H1 (cell line): ENCODE data around the gene ALOX15. TPM values are rescaled to one million over a fixed set of nuclear protein-coding genes. Genes with fewer than 3 reads are reported as not detected.
"Not testable (repeated sequence)": the region's sequence is repeated elsewhere in the genome, so short reads cannot be mapped to it uniquely, and the experiment has no call there.

Experiments used
- CTCF ChIA-PET: fragments of 300-600 bp; sonication (Branson Sonifier 250); formaldehyde crosslinking; loops from one replicate; lab custom pipeline; 2021; ENCODE audit not compliant: partially characterized antibody; lab: Charles Lee
- POLR2A ChIA-PET: fragments of 300-600 bp; sonication (Branson Sonifier 250); formaldehyde crosslinking; loops from one replicate; lab custom pipeline; 2021; ENCODE audit warnings: inconsistent platforms; ENCODE audit not compliant: partially characterized antibody; lab: Charles Lee
- DNase-seq, 2 experiments: peaks; one replicate each; pipeline versions ENCODE4 v3.0.0 to v3.0.0-alpha.2; 2010 to 2022; ENCODE audit warnings: low spot score in 2 of 2, low read depth in 1 of 2, mixed read lengths in 1 of 2
- FAIRE-seq: peaks from 2 replicates; lab custom pipeline; 2011; peaks lifted over from hg19 to GRCh38; lab: Jason Lieb, UNC
- H2AFZ ChIP-seq: 2 replicates; pipeline ENCODE4 v1.8.1; 2012; ENCODE audit warnings: low read length, inconsistent platforms
- H2AK5ac ChIP-seq: 2 replicates; pipeline ENCODE4 v1.6.1; 2013; ENCODE audit warnings: low read depth, low read length
- H2BK120ac ChIP-seq: replicated peaks from 2 replicates; pipeline ENCODE3; 2013; ENCODE audit warnings: low read depth, low read length, inconsistent platforms
- H2BK12ac ChIP-seq: 2 replicates; pipeline ENCODE4 v1.6.1; 2013; ENCODE audit warnings: low read depth, low read length
- H2BK15ac ChIP-seq: 2 replicates; pipeline ENCODE4 v1.6.1; 2013; ENCODE audit warnings: low read length
- H2BK20ac ChIP-seq: 2 replicates; pipeline ENCODE4 v1.6.1; 2013; ENCODE audit warnings: low read length
- H2BK5ac ChIP-seq: 2 replicates; pipeline ENCODE4 v1.6.1; 2013; ENCODE audit warnings: low read depth, low read length
- H3K14ac ChIP-seq: 2 replicates; pipeline ENCODE4 v1.6.1; 2013; ENCODE audit warnings: inconsistent platforms; ENCODE audit not compliant: insufficient read length
- H3K18ac ChIP-seq: 2 replicates; pipeline ENCODE4 v1.6.1; 2013; ENCODE audit warnings: low read length; ENCODE audit errors: extremely low read depth
- H3K23ac ChIP-seq: 2 replicates; pipeline ENCODE4 v1.6.1; 2013; ENCODE audit warnings: inconsistent platforms; ENCODE audit not compliant: insufficient read length
- H3K23me2 ChIP-seq: 2 replicates; pipeline ENCODE4 v1.6.1; 2013; ENCODE audit warnings: low read depth, low read length
- H3K27ac ChIP-seq: 2 replicates; pipeline ENCODE4 v1.6.1; 2011; ENCODE audit warnings: low read depth, low read length, inconsistent platforms
- H3K27me3 ChIP-seq, 4 experiments: replicated peaks in 1 of 4; 1 replicate in 1 of 4; 2 replicates in 3 of 4; pipeline versions ENCODE4 v1.6.1 to v1.8.1; 2011 to 2013; ENCODE audit warnings: low read length in 3 of 4, mild to moderate bottlenecking in 3 of 4, inconsistent platforms in 2 of 4, mixed read lengths in 2 of 4, moderate library complexity in 1 of 4; ENCODE audit not compliant: control insufficient read depth in 3 of 4, insufficient read depth in 3 of 4; ENCODE audit errors: extremely low read depth in 1 of 4
- H3K36me3 ChIP-seq, 4 experiments: 2 replicates each; pipeline versions ENCODE4 v1.6.1 to v1.8.1; 2011 to 2013; ENCODE audit warnings: mild to moderate bottlenecking in 4 of 4, low read length in 3 of 4, moderate library complexity in 2 of 4, control low read depth in 1 of 4, inconsistent platforms in 1 of 4; ENCODE audit not compliant: insufficient read depth in 4 of 4, control insufficient read depth in 2 of 4
- H3K4ac ChIP-seq: replicated peaks from 2 replicates; pipeline ENCODE3; 2013; ENCODE audit warnings: low read length, low read depth, mixed read lengths, inconsistent platforms; ENCODE audit not compliant: insufficient read length
- H3K4me1 ChIP-seq, 4 experiments: replicated peaks in 1 of 4; 1 replicate in 1 of 4; 2 replicates in 3 of 4; pipeline versions ENCODE4 v1.6.1 to v1.8.1; 2011 to 2013; ENCODE audit warnings: low read length in 3 of 4, inconsistent platforms in 2 of 4, mixed read lengths in 1 of 4; ENCODE audit not compliant: insufficient read depth in 4 of 4, control insufficient read depth in 3 of 4
- H3K4me2 ChIP-seq, 2 experiments: 2 replicates each; pipeline versions ENCODE4 v1.6.1 to v1.8.1; 2011 to 2013; ENCODE audit warnings: low read depth in 2 of 2, low read length in 2 of 2, control low read depth in 1 of 2, inconsistent platforms in 1 of 2, mild to moderate bottlenecking in 1 of 2; ENCODE audit not compliant: insufficient read depth in 1 of 2
- H3K4me3 ChIP-seq, 4 experiments: fragments of 200-600, 300-600 bp in 1 of 4; sonication (generic), shearing (Covaris generic), sonication (Bioruptor Twin) in 1 of 4; 2 replicates each; pipeline versions ENCODE4 v1.5.1 to v1.8.1; 2011 to 2016; ENCODE audit warnings: low read length in 4 of 4, low read depth in 3 of 4, control low read depth in 2 of 4, inconsistent platforms in 2 of 4, mild to moderate bottlenecking in 2 of 4, mixed read lengths in 1 of 4, moderate library complexity in 1 of 4; ENCODE audit not compliant: insufficient read depth in 2 of 4; ENCODE audit errors: extremely low read depth in 1 of 4
- H3K56ac ChIP-seq: replicated peaks from 2 replicates; pipeline ENCODE3; 2013; ENCODE audit warnings: low read depth, mild to moderate bottlenecking, mixed read lengths, low read length, inconsistent platforms; ENCODE audit not compliant: insufficient read length
- H3K79me1 ChIP-seq: 2 replicates; pipeline ENCODE4 v1.6.1; 2013; ENCODE audit warnings: low read depth, low read length, control low read depth
- H3K79me2 ChIP-seq, 2 experiments: 2 replicates each; pipeline versions ENCODE4 v1.6.1 to v1.8.1; 2012 to 2013; ENCODE audit warnings: low read length in 2 of 2, mild to moderate bottlenecking in 2 of 2, inconsistent platforms in 1 of 2; ENCODE audit not compliant: insufficient read depth in 2 of 2, control insufficient read depth in 1 of 2
- H3K9ac ChIP-seq, 4 experiments: replicated peaks in 1 of 4; 1 replicate in 1 of 4; 2 replicates in 3 of 4; pipeline versions ENCODE4 v1.6.1 to v1.8.1; 2011 to 2013; ENCODE audit warnings: low read depth in 3 of 4, low read length in 3 of 4, control low read depth in 2 of 4, mild to moderate bottlenecking in 2 of 4, moderate library complexity in 2 of 4, inconsistent platforms in 1 of 4; ENCODE audit errors: extremely low read depth in 1 of 4
- H3K9me3 ChIP-seq, 2 experiments: 2 replicates each; pipeline versions ENCODE4 v1.6.1 to v1.8.1; 2012 to 2013; ENCODE audit warnings: mild to moderate bottlenecking in 2 of 2, moderate library complexity in 2 of 2, control low read depth in 1 of 2, inconsistent platforms in 1 of 2, low read depth in 1 of 2, low read length in 1 of 2, mixed read lengths in 1 of 2; ENCODE audit not compliant: insufficient read depth in 2 of 2
- H4K20me1 ChIP-seq, 2 experiments: replicated peaks in 1 of 2; 2 replicates each; pipeline versions ENCODE3 to v1.8.1; 2011 to 2013; ENCODE audit warnings: inconsistent platforms in 2 of 2, low read length in 2 of 2, mild to moderate bottlenecking in 1 of 2; ENCODE audit not compliant: insufficient read depth in 2 of 2, control insufficient read depth in 1 of 2
- H4K5ac ChIP-seq: 2 replicates; pipeline ENCODE4 v1.6.1; 2013; ENCODE audit warnings: low read length, low read depth, mixed read lengths, inconsistent platforms; ENCODE audit not compliant: insufficient read length
- H4K8ac ChIP-seq: 2 replicates; pipeline ENCODE4 v1.8.0; 2013; ENCODE audit warnings: mild to moderate bottlenecking, moderate library complexity, low read length, inconsistent platforms; ENCODE audit not compliant: insufficient read depth; ENCODE audit errors: extremely low read depth
- H4K91ac ChIP-seq: replicated peaks from 2 replicates; pipeline ENCODE3; 2013; ENCODE audit warnings: low read length, mixed read lengths, inconsistent platforms; ENCODE audit not compliant: insufficient read length
- CTCF ChIP-seq, 3 experiments: IDR thresholded peaks; 1 replicate in 2 of 3; 2 replicates in 1 of 3; pipeline versions ENCODE4 v1.5.1 to v1.6.1; 2011; ENCODE audit warnings: low read length in 3 of 3, mild to moderate bottlenecking in 3 of 3, inconsistent platforms in 2 of 3, low read depth in 1 of 3, moderate library complexity in 1 of 3; ENCODE audit not compliant: insufficient read depth in 1 of 3; ENCODE audit errors: control extremely low read depth in 1 of 3
- E2F6 ChIP-seq: IDR thresholded peaks from 2 replicates; pipeline ENCODE4 v1.6.1; 2012; ENCODE audit warnings: inconsistent platforms
- GABPA ChIP-seq: IDR thresholded peaks from 2 replicates; pipeline ENCODE4 v1.6.1; 2011; ENCODE audit warnings: mild to moderate bottlenecking, low read length, moderate library complexity, borderline replicate concordance; ENCODE audit not compliant: insufficient read depth
- MAX ChIP-seq: IDR thresholded peaks from 2 replicates; pipeline ENCODE4 v1.6.1; 2012; ENCODE audit warnings: inconsistent platforms
- SIN3A ChIP-seq, 2 experiments: IDR thresholded peaks in 1 of 2; conservative IDR thresholded peaks in 1 of 2; 2 replicates each; pipeline ENCODE4 v1.6.1; 2011 to 2012; ENCODE audit warnings: low read length in 2 of 2, improper control_type of control experiment in 1 of 2, low read depth in 1 of 2, mild to moderate bottlenecking in 1 of 2
- TBP ChIP-seq: IDR thresholded peaks from 2 replicates; pipeline ENCODE4 v1.6.1; 2011; ENCODE audit warnings: low read depth, low read length, improper control_type of control experiment
- WGBS, 2 experiments: shearing (Covaris generic) in 1 of 2; methylation state at CpG; one replicate each; pipeline versions ENCODE4 v1.1.6 to v1.1.7; 2013 to 2015; ENCODE audit warnings: low lambda C conversion rate in 2 of 2, mixed read lengths in 2 of 2, inconsistent platforms in 1 of 2, low coverage in 1 of 2, missing lambda C conversion rate in 1 of 2; ENCODE audit not compliant: insufficient replicate concordance in 2 of 2, insufficient coverage in 1 of 2, insufficient read length in 1 of 2; ENCODE audit errors: extremely low coverage in 1 of 2, missing lambda C conversion rate in 1 of 2; 5-methylcytosine and 5-hydroxymethylcytosine counted together
- polyA plus RNA-seq, 7 experiments: library from polyadenylated mRNA; depleted of rRNA in 3 of 7; stranded (reverse) in 5 of 7; unstranded in 2 of 7; fragments of >200 nt in 5 of 7; fragments of 200-250 nt in 2 of 7; gene quantifications; 1 replicate in 5 of 7; 2 replicates in 1 of 7; 4 replicates in 1 of 7; pipeline versions ENCODE4 v1.2.1 to v1.2.3, GENCODE V29; 2011 to 2013; ENCODE audit warnings: missing spikeins in 2 of 7, mixed read lengths in 2 of 7
- total RNA-seq: library from RNA; stranded (reverse); fragmentation: NEBNext Ultra II Directional; extraction: Animal tissue kit (Norgen Biotek cat#: 25700); gene quantifications from 2 replicates; pipeline ENCODE4 v1.2.1, GENCODE V29; 2021

ALOX15 gene
- total and polyA plus RNA-seq, 2 of the 8 experiments (the other 6 are each of a cell fraction or from before 2014, with no cell fraction given) = 1.5 to 1.7 TPM

GRCh38 chr17:4639301-4640059 is 2.0 kb downstream of the ALOX15 start:
- H2BK120ac ChIP-seq, H3K18ac ChIP-seq, POLR2A ChIA-PET, H2BK15ac ChIP-seq, H2AK5ac ChIP-seq, H3K9me3 ChIP-seq, H3K9ac ChIP-seq, H3K14ac ChIP-seq, H4K91ac ChIP-seq, H2BK5ac ChIP-seq, H3K23ac ChIP-seq, H4K8ac ChIP-seq, H3K79me2 ChIP-seq, H2BK20ac ChIP-seq, H4K5ac ChIP-seq, H4K20me1 ChIP-seq, H3K36me3 ChIP-seq, H3K4ac ChIP-seq, H3K27ac ChIP-seq, H2BK12ac ChIP-seq, H3K79me1 ChIP-seq, H3K56ac ChIP-seq: not testable (repeated sequence)
- peak overlapping the region; percentile 3 to 61 (median 33); a peak in 6 of 8 replicates for H3K4me3 ChIP-seq
- peaks cover 11% of the 10 kb centered on the region; the same call in 1 of the 2 replicates for H3K23me2 ChIP-seq
- peak overlapping the region; percentile 59; the same call in 1 of the 2 replicates for H2AFZ ChIP-seq
- H3K4me2 ChIP-seq = peak overlapping the region; percentile 43 to 67
- H3K27me3 ChIP-seq = peaks cover 27 to 67% (median 51%) of the 10 kb centered on the region in 4 experiments
- CTCF ChIA-PET = interaction anchor here (0.7 to 1.4 kb wide), 7 partner anchors 23 to 72 kb away, joined by 3 to 7 read pairs (median 3); no protein-coding TSS in a partner anchor
- peaks cover 4 to 21% (median 14%) of the 10 kb centered on the region in 4 experiments for H3K4me1 ChIP-seq
- 7% methylated on average over 21 of the region's 56 CpGs; no CpG with 5 or more reads in 1 of the 2 experiments for WGBS, 2 experiments
- FAIRE-seq (peak; percentile 48), DNase-seq (peak; percentile 33 to 78)
- TF ChIP-seq SIN3A (conservative IDR thresholded peaks at IDR 0.05 in 1 of 2, IDR thresholded peaks at IDR 0.05 in 1 of 2; ENCODE audit: low read depth in 1 of 2, low read length in 2 of 2) (0 out of 4 replicates have a peak, but pooled peaks of 1 of the 2 experiments have one; percentile 26), TBP (peak; percentile 86), GABPA (peak; percentile 49; the same call in 1 of the 2 replicates), E2F6 (peak; percentile 8; the same call in 1 of the 2 replicates), MAX (0 out of 2 replicates have a peak, but pooled peaks have one; percentile 33), CTCF (IDR thresholded peaks at IDR 0.05; ENCODE audit: control extremely low read depth in 1 of 3, insufficient read depth in 1 of 3, low read depth in 1 of 3, low read length in 3 of 3) (peak; percentile 41 to 51 (median 46))
